T-cell (primary cell): ENCODE measurements around the gene PIK3CD. TPM values are rescaled to one million over a fixed set of nuclear protein-coding genes. Genes with fewer than 3 reads are reported as not detected.
A peak's percentile ranks its signal among the peaks of the same experiment; 100 is the strongest.

Source experiments
- ATAC-seq, 4 experiments: fragments of 200-7000 bp in 3 of 4; fragments of 150-1000 bp in 1 of 4; cut with Tn5 transposase; replicated peaks in 1 of 4; 1 replicate in 3 of 4; 2 replicates in 1 of 4; pipeline ENCODE4 v1.10.0; 2021; ENCODE audit warnings: moderate library complexity in 3 of 4, mild to moderate bottlenecking in 2 of 4, moderate number of reproducible peaks in 1 of 4
- CTCF ChIA-PET, 2 donors: fragments of 300-600 bp; sonication (Branson Sonifier 250); formaldehyde crosslinking; loops; one replicate each; lab custom pipeline; 2022; ENCODE audit warnings: antibody characterized with exemption in 2 of 2; lab: Charles Lee
- POLR2A ChIA-PET, 2 donors: fragments of 300-600 bp; sonication (Branson Sonifier 250); formaldehyde crosslinking; loops; one replicate each; lab custom pipeline; 2022; ENCODE audit warnings: antibody characterized with exemption in 2 of 2; lab: Charles Lee
- DNase-seq, 35 experiments: peaks; one replicate each; pipeline versions ENCODE4 v3.0.0 to v3.0.0-alpha.2; 2013 to 2023
- H3K27ac ChIP-seq: one replicate; pipeline ENCODE4 v1.5.1; 2013; ENCODE audit warnings: low read length
- H3K27me3 ChIP-seq, 2 experiments: replicated peaks in 1 of 2; 1 replicate in 1 of 2; 2 replicates in 1 of 2; pipeline versions ENCODE4 v1.6.1 to v1.7.0; 2013; ENCODE audit warnings: low read length in 1 of 2, mixed read lengths in 1 of 2; ENCODE audit not compliant: control insufficient read depth in 2 of 2, insufficient read depth in 2 of 2; ENCODE audit errors: extremely low read depth in 1 of 2
- H3K36me3 ChIP-seq, 2 donors: 1 replicate in 1 of 2; 2 replicates in 1 of 2; pipeline versions ENCODE4 v1.6.1 to v1.7.0; 2013; ENCODE audit warnings: low read length in 1 of 2; ENCODE audit not compliant: control insufficient read depth in 2 of 2, insufficient read depth in 1 of 2; ENCODE audit errors: extremely low read depth in 1 of 2
- H3K4me1 ChIP-seq, 2 experiments: 1 replicate in 1 of 2; 2 replicates in 1 of 2; pipeline versions ENCODE4 v1.6.1 to v1.7.0; 2013; ENCODE audit warnings: low read length in 2 of 2, mixed read lengths in 1 of 2; ENCODE audit not compliant: insufficient read depth in 2 of 2, control insufficient read depth in 1 of 2; ENCODE audit errors: extremely low read depth in 1 of 2
- H3K4me3 ChIP-seq, 2 donors: 1 replicate in 1 of 2; 2 replicates in 1 of 2; pipeline versions ENCODE4 v1.5.1 to v1.7.0; 2013; ENCODE audit warnings: mild to moderate bottlenecking in 2 of 2, low read length in 1 of 2, moderate library complexity in 1 of 2; ENCODE audit not compliant: control insufficient read depth in 1 of 2; ENCODE audit errors: extremely low read depth in 1 of 2
- H3K9me3 ChIP-seq: 2 replicates; pipeline ENCODE4 v1.7.0; 2013
- H3K27ac Mint-ChIP-seq, 2 donors: one replicate each; pipeline ENCODE4 v1.8.0; 2020 to 2021; ENCODE audit warnings: mild to moderate bottlenecking in 2 of 2, mixed read lengths in 2 of 2
- H3K27me3 Mint-ChIP-seq, 2 donors: one replicate each; pipeline ENCODE4 v1.8.0; 2021 to 2022; ENCODE audit warnings: mixed read lengths in 2 of 2
- H3K36me3 Mint-ChIP-seq: one replicate; pipeline ENCODE4 v1.8.0; 2021; ENCODE audit warnings: mixed read lengths
- H3K4me1 Mint-ChIP-seq, 3 donors: one replicate each; pipeline ENCODE4 v1.8.0; 2020 to 2022; ENCODE audit warnings: mixed read lengths in 3 of 3, mild to moderate bottlenecking in 1 of 3
- H3K4me3 Mint-ChIP-seq, 3 donors: one replicate each; pipeline ENCODE4 v1.8.0; 2020 to 2022; ENCODE audit warnings: mild to moderate bottlenecking in 3 of 3, mixed read lengths in 3 of 3, moderate library complexity in 3 of 3
- H3K9me3 Mint-ChIP-seq, 3 donors: one replicate each; pipeline ENCODE4 v1.8.0; 2020 to 2022; ENCODE audit warnings: mixed read lengths in 3 of 3
- WGBS: methylation state at CpG from one replicate; pipeline ENCODE4 v1.1.5; 2013; ENCODE audit warnings: missing lambda C conversion rate; ENCODE audit not compliant: insufficient coverage; 5-methylcytosine and 5-hydroxymethylcytosine counted together
- total RNA-seq, 35 experiments: library from RNA in 6 of 35; stranded (reverse) in 6 of 35; fragments of 120-200 nt in 1 of 35; gene quantifications; one replicate each; pipeline versions ENCODE4 v1.2.1 to v1.2.4 and lab custom pipeline; 2013 to 2026

Gene PIK3CD
- total RNA-seq, 5 donors from 2014 or later (not counting 1 experiment from before 2014, with no cell fraction given) = 246 to 313 (median 280) TPM

- H3K9me3 Mint-ChIP-seq = no peaks in the 10 kb centered on the region
Measured at GRCh38 chr1:9726905-9727595, 75.5 kb downstream of the PIK3CD start.

DNA sequence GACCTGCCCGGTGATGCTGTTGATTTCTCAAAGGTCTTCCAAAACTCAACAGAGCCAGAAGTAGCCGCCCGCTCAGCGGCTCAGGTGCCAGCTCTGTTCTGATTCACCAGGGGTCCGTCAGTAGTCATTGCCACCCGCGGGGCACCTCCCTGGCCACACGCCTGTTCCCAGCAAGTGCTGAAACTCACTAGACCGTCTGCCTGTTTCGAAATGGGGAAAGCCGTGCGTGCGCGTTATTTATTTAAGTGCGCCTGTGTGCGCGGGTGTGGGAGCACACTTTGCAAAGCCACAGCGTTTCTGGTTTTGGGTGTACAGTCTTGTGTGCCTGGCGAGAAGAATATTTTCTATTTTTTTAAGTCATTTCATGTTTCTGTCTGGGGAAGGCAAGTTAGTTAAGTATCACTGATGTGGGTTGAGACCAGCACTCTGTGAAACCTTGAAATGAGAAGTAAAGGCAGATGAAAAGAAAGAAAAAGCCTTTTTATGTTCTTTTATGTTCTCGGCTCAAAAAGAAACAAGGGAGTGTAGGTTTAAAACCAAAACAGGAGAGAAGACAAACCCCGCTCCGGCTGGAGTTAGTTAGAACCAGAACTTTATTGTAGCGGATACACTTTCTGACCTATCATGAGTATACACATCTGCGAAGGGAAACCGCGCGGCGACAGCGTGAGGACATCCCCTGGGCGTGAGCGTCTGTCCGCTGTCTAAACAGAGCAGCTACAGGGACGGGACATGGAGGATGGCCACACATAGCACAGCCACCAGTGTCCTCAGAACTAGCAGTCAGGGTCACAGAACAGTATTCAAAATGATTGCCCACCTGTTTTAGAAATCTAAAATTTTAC lies 77.1 kb downstream of the PIK3CD start:
- Mint-ChIP-seq H3K27me3 (no peaks in the 10 kb centered on the region), H3K4me3 (peak overlapping the region; percentile 76 to 80 (median 79)), H3K36me3 (peaks cover 58% of the 10 kb centered on the region), H3K27ac (peak overlapping the region; percentile 97 to 98), H3K4me1 (peaks cover 81 to 87% (median 82%) of the 10 kb centered on the region in 3 donors), H3K9me3 (no peaks in the 10 kb centered on the region)
- Histone ChIP-seq H3K4me1 (peaks cover 31 to 93% of the 10 kb centered on the region in 2 experiments), H3K9me3 (no peaks in the 10 kb centered on the region), H3K27me3 (no peaks in the 10 kb centered on the region), H3K27ac (peak overlapping the region; percentile 75), H3K36me3 (peaks cover 33 to 84% of the 10 kb centered on the region in 2 donors), H3K4me3 (peak overlapping the region; percentile 7 to 41)
- ATAC-seq (peak; percentile 59 to 84 (median 70)), DNase-seq (peak in 32 of 35 experiments; percentile 40 to 81 (median 58))
- POLR2A ChIA-PET = interaction anchor here in 1 of 2 donors (0.6 kb wide), 1 partner anchor 174 kb away, joined by 3 read pairs; no protein-coding TSS in a partner anchor
- WGBS = 5% methylated on average over 30 of the region's 33 CpGs
- CTCF ChIA-PET = no interaction called here

More at GRCh38 chr1:9726905-9727595, 75.5 kb downstream of the PIK3CD start:
- H3K36me3 Mint-ChIP-seq = peaks cover 63% of the 10 kb centered on the region
- Histone ChIP-seq H3K27me3 (no peaks in the 10 kb centered on the region), H3K27ac (peak overlapping the region; percentile 75), H3K9me3 (no peaks in the 10 kb centered on the region), H3K4me3 (no peak overlapping the region), H3K36me3 (peaks cover 36 to 85% of the 10 kb centered on the region in 2 donors), H3K4me1 (peaks cover 31 to 97% of the 10 kb centered on the region in 2 experiments)
- 92% methylated on average over 19 of the region's 25 CpGs for WGBS
- peak overlapping the region; percentile 97 to 98 for H3K27ac Mint-ChIP-seq
- peaks cover 75 to 79% (median 78%) of the 10 kb centered on the region in 3 donors for H3K4me1 Mint-ChIP-seq
- peak overlapping the region in 2 of 3 donors; percentile 22 to 80 for H3K4me3 Mint-ChIP-seq
- no peak for ATAC-seq
- H3K27me3 Mint-ChIP-seq = no peaks in the 10 kb centered on the region
- no peak for DNase-seq
- POLR2A ChIA-PET = no interaction called here
- CTCF ChIA-PET = interaction anchor here (0.8 to 1.4 kb wide), 2 partner anchors 10 to 72 kb away, joined by 3 read pairs; no protein-coding TSS in a partner anchor

DNA sequence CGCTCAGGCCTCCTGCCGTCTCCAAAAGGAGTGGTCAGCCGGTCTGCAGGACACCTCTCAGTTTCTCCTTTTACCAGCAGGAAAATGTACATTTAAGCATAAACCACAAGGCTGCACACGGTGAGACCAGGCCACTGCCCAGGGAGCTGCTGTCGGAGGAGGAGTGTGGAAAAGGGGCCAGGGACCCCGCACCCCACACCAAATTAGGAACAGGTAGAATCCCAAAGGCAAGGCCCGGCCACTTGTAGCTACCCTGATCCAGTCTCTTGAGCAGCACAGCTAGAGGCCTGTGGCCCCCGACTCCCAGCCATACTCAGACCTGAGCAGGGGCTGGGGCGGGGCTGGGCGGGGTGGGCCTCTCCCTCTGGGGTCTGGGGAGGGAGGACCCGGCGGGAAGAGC lies 78.0 kb downstream of the PIK3CD start:
- Mint-ChIP-seq H3K27ac (peak overlapping the region; percentile 97 to 98), H3K9me3 (no peaks in the 10 kb centered on the region), H3K27me3 (no peaks in the 10 kb centered on the region), H3K36me3 (peaks cover 57% of the 10 kb centered on the region), H3K4me1 (peaks cover 76 to 84% (median 77%) of the 10 kb centered on the region in 3 donors), H3K4me3 (peak overlapping the region in 2 of 3 donors; percentile 79 to 80)
- DNase-seq = no peak
- ATAC-seq = no peak
- peaks cover 28 to 90% of the 10 kb centered on the region in 2 experiments for H3K4me1 ChIP-seq
- H3K36me3 ChIP-seq = peaks cover 30 to 84% of the 10 kb centered on the region in 2 donors
- WGBS = 92% methylated on average over 2 of the region's 12 CpGs
- ChIA-PET POLR2A (no interaction called here), CTCF (interaction anchor here in 1 of 2 donors (0.9 kb wide), 1 partner anchor 103 kb away, joined by 3 read pairs; no protein-coding TSS in a partner anchor)
- H3K4me3 ChIP-seq = no peak overlapping the region
- no peaks in the 10 kb centered on the region for H3K27me3 ChIP-seq
- H3K27ac ChIP-seq = peak overlapping the region; percentile 75
- no peaks in the 10 kb centered on the region for H3K9me3 ChIP-seq

DNA sequence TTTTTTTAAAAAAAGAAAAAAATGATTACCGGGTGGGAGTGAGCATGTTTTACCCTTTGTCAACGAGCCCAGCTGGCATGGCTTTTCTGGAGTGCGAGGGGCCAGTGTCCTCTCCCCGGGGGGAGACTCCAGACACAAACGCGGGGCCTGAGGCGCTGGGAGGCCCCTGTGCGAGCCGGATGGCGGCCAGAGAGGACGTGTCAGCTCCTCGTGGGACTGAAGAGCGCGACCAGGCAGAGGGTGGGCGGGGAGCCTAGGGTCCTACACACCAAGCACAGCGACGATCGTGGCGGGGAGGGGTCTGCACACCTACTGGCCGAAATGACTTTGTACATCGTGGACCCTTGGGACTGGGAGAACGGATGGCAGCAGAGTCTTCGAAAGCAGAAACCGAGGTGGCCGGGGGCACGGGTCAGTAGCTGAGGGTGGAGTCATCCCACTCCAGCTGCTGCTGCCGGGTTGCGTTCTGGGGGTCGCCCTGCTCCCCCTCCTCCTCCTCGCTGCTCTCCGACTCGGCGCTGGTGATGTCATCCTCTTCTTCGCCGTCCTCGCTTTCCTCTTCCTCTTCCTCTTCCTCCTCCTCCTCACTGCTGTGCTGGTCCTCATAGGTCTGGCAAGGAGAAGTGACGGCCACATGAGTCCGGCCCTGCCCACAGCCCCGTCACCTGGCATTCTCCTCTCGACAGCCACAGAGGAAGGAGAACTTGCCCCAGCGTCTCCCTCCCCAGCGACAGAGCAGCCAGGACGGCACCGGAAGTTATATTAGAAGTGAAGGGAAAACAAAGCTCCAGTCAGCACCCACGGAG lies 78.8 kb downstream of the PIK3CD start:
- DNase-seq = peak in 1 of 35 experiments; percentile 18
- H3K9me3 Mint-ChIP-seq = no peaks in the 10 kb centered on the region
- H3K4me1 ChIP-seq = peaks cover 27 to 83% of the 10 kb centered on the region in 2 experiments

DNA sequence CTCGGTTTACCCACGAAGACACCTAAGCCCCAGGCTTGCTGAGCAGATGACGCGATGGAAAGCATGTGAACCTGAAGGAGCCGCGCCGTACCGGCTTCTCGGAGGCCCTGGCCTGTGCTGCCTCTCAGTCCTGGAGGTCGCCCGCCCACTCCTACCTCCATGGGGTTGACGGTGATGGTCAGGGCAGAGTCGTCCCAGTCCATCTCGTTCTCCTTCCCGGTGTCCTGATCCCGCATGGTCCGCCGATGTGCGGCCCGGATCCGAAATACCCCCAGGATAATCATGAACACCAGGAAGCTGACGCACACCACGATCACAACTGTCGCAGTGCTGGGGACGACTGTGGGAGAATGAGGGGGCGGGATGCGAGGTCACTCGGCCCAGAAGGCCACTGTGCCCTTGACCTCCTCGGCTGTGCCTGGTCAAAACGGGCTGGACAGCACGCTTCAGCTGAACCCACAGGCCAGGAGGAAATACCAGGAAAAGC lies 79.6 kb downstream of the PIK3CD start:
- POLR2A ChIA-PET = no interaction called here
- CTCF ChIA-PET = no interaction called here
- Histone ChIP-seq H3K4me1 (peaks cover 27 to 75% of the 10 kb centered on the region in 2 experiments), H3K27me3 (no peaks in the 10 kb centered on the region), H3K36me3 (peaks cover 35 to 90% of the 10 kb centered on the region in 2 donors), H3K27ac (no peak overlapping the region), H3K9me3 (no peaks in the 10 kb centered on the region), H3K4me3 (no peak overlapping the region)
- H3K36me3 Mint-ChIP-seq = peaks cover 56% of the 10 kb centered on the region
- H3K4me3 Mint-ChIP-seq = peak overlapping the region in 1 of 3 donors; percentile 76
- H3K9me3 Mint-ChIP-seq = no peaks in the 10 kb centered on the region
- H3K27me3 Mint-ChIP-seq = no peaks in the 10 kb centered on the region
- DNase-seq = no peak
- ATAC-seq = no peak
- 95% methylated on average over 20 of the region's 31 CpGs for WGBS
- peak overlapping the region; percentile 86 to 93 for H3K27ac Mint-ChIP-seq
- peaks cover 70 to 76% (median 71%) of the 10 kb centered on the region in 3 donors for H3K4me1 Mint-ChIP-seq

More for the DNA sequence above, 78.8 kb downstream of the PIK3CD start:
- Histone ChIP-seq H3K27me3 (no peaks in the 10 kb centered on the region), H3K36me3 (peaks cover 29 to 87% of the 10 kb centered on the region in 2 donors), H3K4me3 (no peak overlapping the region), H3K9me3 (no peaks in the 10 kb centered on the region), H3K27ac (no peak overlapping the region)
- Mint-ChIP-seq H3K27me3 (no peaks in the 10 kb centered on the region), H3K4me3 (peak overlapping the region in 2 of 3 donors; percentile 13 to 76), H3K36me3 (peaks cover 55% of the 10 kb centered on the region), H3K4me1 (peaks cover 70 to 77% (median 71%) of the 10 kb centered on the region in 3 donors), H3K27ac (peak overlapping the region; percentile 86 to 93)
- POLR2A ChIA-PET = interaction anchor here in 1 of 2 donors (0.6 kb wide), 1 partner anchor 105 kb away, joined by 3 read pairs; no protein-coding TSS in a partner anchor
- WGBS = 87% methylated on average over 34 of the region's 45 CpGs
- CTCF ChIA-PET = interaction anchor here in 1 of 2 donors (0.9 kb wide), 1 partner anchor 103 kb away, joined by 3 read pairs; no protein-coding TSS in a partner anchor
- ATAC-seq = no peak
